Activated CD4-positive, alpha-beta T cell treated with anti-CD3 and anti-CD28 coated beads, Interleukin-2, amount 50 U/mL, for 16 hours (primary cell): ENCODE data around the gene SEL1L2.
A peak's percentile ranks its signal among the peaks of the same experiment; 100 is the strongest.

Source experiments
- DNase-seq: peaks from one replicate; pipeline ENCODE4 v3.0.0-alpha.2; 2020

SEL1L2 gene

GRCh38 chr20:13858871-13859270 is 131.5 kb downstream of the SEL1L2 start:
- no peak for DNase-seq

- DNase-seq: no peak
Observed at GRCh38 chr20:13858439-13858838, 132.0 kb downstream of the SEL1L2 start.

- no peak for DNase-seq
Observed at GRCh38 chr20:13857961-13858360, 132.5 kb downstream of the SEL1L2 start.

GRCh38 chr20:13857304-13857703 is 133.1 kb downstream of the SEL1L2 start:
- DNase-seq: no peak

GRCh38 chr20:13856354-13856753 is 134.1 kb downstream of the SEL1L2 start:
- no peak for DNase-seq

- DNase-seq: no peak
Observed at GRCh38 chr20:13855613-13856012, 134.8 kb downstream of the SEL1L2 start.

GRCh38 chr20:13852306-13852705 is 138.1 kb downstream of the SEL1L2 start:
- DNase-seq: no peak

- no peak for DNase-seq
Observed at GRCh38 chr20:13851279-13851678, 139.1 kb downstream of the SEL1L2 start.

- DNase-seq: no peak
Observed at GRCh38 chr20:13844296-13844695, 146.1 kb downstream of the SEL1L2 start.

GRCh38 chr20:13841206-13841605 is 149.2 kb downstream of the SEL1L2 start:
- DNase-seq: no peak

GRCh38 chr20:13840093-13840465 is 150.3 kb downstream of the SEL1L2 start:
- DNase-seq: no peak

GRCh38 chr20:13839421-13840092 is 150.9 kb downstream of the SEL1L2 start:
- no peak for DNase-seq

- no peak for DNase-seq
Observed at GRCh38 chr20:13838664-13839063, 151.8 kb downstream of the SEL1L2 start.

- DNase-seq: no peak
Observed at GRCh38 chr20:13831476-13831875, 158.9 kb downstream of the SEL1L2 start.

- no peak for DNase-seq
Observed at GRCh38 chr20:13825465-13825864, 164.9 kb downstream of the SEL1L2 start.

GRCh38 chr20:13824459-13824858 is 166.0 kb downstream of the SEL1L2 start:
- no peak for DNase-seq

- no peak for DNase-seq
Observed at GRCh38 chr20:13822459-13822858, 168.0 kb downstream of the SEL1L2 start.

- no peak for DNase-seq
Observed at GRCh38 chr20:13821876-13822275, 168.5 kb downstream of the SEL1L2 start.

GRCh38 chr20:13819885-13820645 is 170.3 kb downstream of the SEL1L2 start:
- DNase-seq: peak; percentile 51

GRCh38 chr20:13817342-13817741 is 173.1 kb downstream of the SEL1L2 start:
- no peak for DNase-seq

GRCh38 chr20:13816757-13817156 is 173.7 kb downstream of the SEL1L2 start:
- DNase-seq: no peak

- no peak for DNase-seq
Observed at GRCh38 chr20:13814672-13815071, 175.7 kb downstream of the SEL1L2 start.

GRCh38 chr20:13813910-13814309 is 176.5 kb downstream of the SEL1L2 start:
- DNase-seq: no peak

- DNase-seq: no peak
Observed at GRCh38 chr20:13810446-13810845, 180.0 kb downstream of the SEL1L2 start.

- no peak for DNase-seq
Observed at GRCh38 chr20:13809855-13810254, 180.6 kb downstream of the SEL1L2 start.
